ENCODE measurements around the gene EMD. TPM values are rescaled to one million over a fixed set of nuclear protein-coding genes. Genes with fewer than 3 reads are reported as not detected.
"Not testable (repeated sequence)": the region's sequence is repeated elsewhere in the genome, so short reads cannot be mapped to it uniquely, and the experiment has no call there.

Gene EMD
- total and polyA plus RNA-seq, 2 donors from 2014 or later = 79.6 to 102 TPM

DNA sequence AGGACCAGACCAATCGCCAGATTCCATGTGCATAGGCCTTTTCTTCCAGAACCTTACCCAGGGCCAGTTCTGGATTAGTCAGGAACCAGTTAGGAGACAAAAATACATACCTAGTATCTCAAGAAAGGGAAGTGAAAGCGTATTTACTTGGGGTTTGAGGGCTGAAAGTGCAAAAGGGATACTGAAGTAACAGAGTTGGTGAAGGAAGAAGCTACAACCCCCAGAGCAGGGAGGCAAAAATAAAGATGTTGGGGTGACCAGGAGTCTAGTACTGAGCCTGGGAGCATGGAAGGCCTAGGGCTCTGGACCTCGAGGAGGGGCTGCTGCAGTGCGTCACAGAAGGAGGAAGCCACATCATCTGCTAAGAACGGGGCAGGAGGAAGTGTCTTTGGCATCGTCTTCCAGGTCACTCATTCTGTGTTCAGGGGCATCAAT is 45.2 kb upstream of the EMD start:
- no peak for FAIRE-seq
- intact Hi-C loops (cut with DNase I) = no loop called here

DNA sequence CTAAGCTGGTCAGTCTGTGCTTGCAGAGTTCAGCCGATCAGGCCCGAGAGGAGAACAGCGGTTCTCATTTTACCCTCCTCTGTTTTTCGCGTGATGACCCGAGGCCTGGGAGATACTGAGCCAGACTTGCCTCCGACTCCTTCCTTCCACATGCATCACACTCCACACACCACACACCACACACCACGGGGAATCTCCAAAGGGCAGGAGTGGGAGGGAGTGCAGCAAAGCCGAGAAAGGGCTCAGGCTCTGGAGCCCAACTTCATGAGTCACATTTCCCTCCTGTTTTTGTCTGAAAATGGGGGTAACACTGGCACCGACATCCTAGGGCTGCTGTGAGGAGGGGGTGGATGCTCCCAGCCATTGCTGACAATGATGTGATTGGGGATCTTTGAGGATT is 44.6 kb upstream of the EMD start:
- no peaks in the 10 kb centered on the region for H3K36me3 ChIP-seq (ENCODE audit: control insufficient read depth in 2 of 3, insufficient read depth in 3 of 3, low read length in 3 of 3)
- no peaks in the 10 kb centered on the region for H3K27me3 ChIP-seq (ENCODE audit: control insufficient read depth, insufficient read depth, low read length)
- intact Hi-C loops (cut with DNase I) = no loop called here
- FAIRE-seq = no peak
- no peak overlapping the region for H3K9ac ChIP-seq (ENCODE audit: low read length in 3 of 3)
- no peak overlapping the region for H3K4me3 ChIP-seq (ENCODE audit: low read length in 3 of 3)
- no peak overlapping the region for H3K27ac ChIP-seq (ENCODE audit: low read depth in 2 of 2, low read length in 2 of 2)
- DNase-seq = no peak
- no peaks in the 10 kb centered on the region for H3K4me1 ChIP-seq (ENCODE audit: control insufficient read depth in 2 of 3, insufficient read depth in 2 of 3, low read depth in 1 of 3, low read length in 3 of 3)
- TF ChIP-seq, protein P1, sequence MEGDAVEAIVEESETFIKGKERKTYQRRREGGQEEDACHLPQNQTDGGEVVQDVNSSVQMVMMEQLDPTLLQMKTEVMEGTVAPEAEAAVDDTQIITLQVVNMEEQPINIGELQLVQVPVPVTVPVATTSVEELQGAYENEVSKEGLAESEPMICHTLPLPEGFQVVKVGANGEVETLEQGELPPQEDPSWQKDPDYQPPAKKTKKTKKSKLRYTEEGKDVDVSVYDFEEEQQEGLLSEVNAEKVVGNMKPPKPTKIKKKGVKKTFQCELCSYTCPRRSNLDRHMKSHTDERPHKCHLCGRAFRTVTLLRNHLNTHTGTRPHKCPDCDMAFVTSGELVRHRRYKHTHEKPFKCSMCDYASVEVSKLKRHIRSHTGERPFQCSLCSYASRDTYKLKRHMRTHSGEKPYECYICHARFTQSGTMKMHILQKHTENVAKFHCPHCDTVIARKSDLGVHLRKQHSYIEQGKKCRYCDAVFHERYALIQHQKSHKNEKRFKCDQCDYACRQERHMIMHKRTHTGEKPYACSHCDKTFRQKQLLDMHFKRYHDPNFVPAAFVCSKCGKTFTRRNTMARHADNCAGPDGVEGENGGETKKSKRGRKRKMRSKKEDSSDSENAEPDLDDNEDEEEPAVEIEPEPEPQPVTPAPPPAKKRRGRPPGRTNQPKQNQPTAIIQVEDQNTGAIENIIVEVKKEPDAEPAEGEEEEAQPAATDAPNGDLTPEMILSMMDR (IDR thresholded peaks at IDR 0.05; ENCODE audit: borderline replicate concordance, extremely low read depth, insufficient read depth) = no peak
- no peaks in the 10 kb centered on the region for H3K9me3 ChIP-seq (ENCODE audit: control insufficient read depth in 2 of 3, insufficient read depth in 1 of 3, low read length in 3 of 3)

More for the DNA sequence above, 45.2 kb upstream of the EMD start:
- no peaks in the 10 kb centered on the region for H3K9me3 ChIP-seq (ENCODE audit: control insufficient read depth in 2 of 3, insufficient read depth in 1 of 3, low read length in 3 of 3)
- no peak for DNase-seq
- H3K4me3 ChIP-seq (ENCODE audit: low read length in 3 of 3) = no peak overlapping the region
- no peaks in the 10 kb centered on the region for H3K4me1 ChIP-seq (ENCODE audit: control insufficient read depth in 2 of 3, insufficient read depth in 2 of 3, low read depth in 1 of 3, low read length in 3 of 3)
- H3K27me3 ChIP-seq (ENCODE audit: control insufficient read depth, insufficient read depth, low read length) = no peaks in the 10 kb centered on the region
- H3K27ac ChIP-seq (ENCODE audit: low read depth in 2 of 2, low read length in 2 of 2) = no peak overlapping the region
- no peak overlapping the region for H3K9ac ChIP-seq (ENCODE audit: low read length in 3 of 3)
- no peaks in the 10 kb centered on the region for H3K36me3 ChIP-seq (ENCODE audit: control insufficient read depth in 2 of 3, insufficient read depth in 3 of 3, low read length in 3 of 3)
- TF ChIP-seq, protein P1 (IDR thresholded peaks at IDR 0.05; ENCODE audit: borderline replicate concordance, extremely low read depth, insufficient read depth) = no peak

DNA sequence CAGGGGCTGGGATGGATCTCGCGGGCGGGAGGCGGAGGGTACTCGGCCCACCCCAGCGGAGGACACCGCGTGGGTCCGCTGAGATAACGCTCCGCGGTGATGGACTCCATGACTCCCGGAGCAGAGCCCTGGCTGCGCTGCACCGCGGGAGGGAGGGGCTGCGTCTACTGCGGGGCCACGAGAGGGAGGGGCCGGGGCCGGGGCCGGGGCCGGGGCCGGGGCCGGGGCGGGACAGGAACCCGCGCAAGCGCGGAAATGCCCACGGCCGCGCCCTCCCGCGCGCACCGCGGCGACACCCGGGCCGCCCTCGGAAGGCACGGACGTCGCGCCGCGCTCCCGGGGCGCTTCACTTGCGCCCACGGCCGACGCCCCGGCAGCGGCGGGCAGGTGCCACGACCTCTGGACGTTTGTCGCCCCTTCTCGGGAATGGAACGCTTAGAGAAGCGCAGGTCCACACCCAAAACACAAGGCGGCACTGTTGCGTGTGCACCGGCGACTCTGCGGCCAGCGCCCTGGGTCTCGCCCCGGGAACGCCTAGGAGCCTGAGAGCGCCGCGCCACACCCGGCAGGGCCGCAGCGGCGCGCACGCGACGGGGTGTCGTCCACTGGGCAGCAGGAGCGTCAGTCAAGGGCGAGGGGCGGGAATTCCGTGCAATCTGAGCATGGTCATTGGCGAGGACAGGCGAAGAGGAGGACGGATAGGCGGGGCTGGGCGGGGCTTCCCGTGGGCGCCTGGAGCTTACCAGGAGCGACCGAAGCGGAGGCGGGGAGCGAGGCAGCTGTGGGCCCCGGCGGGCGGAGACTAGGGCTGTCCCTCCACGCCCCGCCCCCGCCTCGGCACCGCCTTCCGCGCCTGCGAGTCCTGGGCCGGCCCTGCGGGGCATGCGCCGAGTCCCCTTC is 37.4 kb upstream of the EMD start:
- FAIRE-seq; H3K9ac ChIP-seq (ENCODE audit: low read length in 3 of 3); H3K36me3 ChIP-seq (ENCODE audit: control insufficient read depth in 2 of 3, insufficient read depth in 3 of 3, low read length in 3 of 3); H3K27ac ChIP-seq (ENCODE audit: low read depth in 2 of 2, low read length in 2 of 2); intact Hi-C loops (cut with DNase I); H3K4me1 ChIP-seq (ENCODE audit: control insufficient read depth in 2 of 3, insufficient read depth in 2 of 3, low read depth in 1 of 3, low read length in 3 of 3); H3K27me3 ChIP-seq (ENCODE audit: control insufficient read depth, insufficient read depth, low read length); H3K4me3 ChIP-seq (ENCODE audit: low read length in 3 of 3); H3K9me3 ChIP-seq (ENCODE audit: control insufficient read depth in 2 of 3, insufficient read depth in 1 of 3, low read length in 3 of 3): not testable (repeated sequence)
- DNase-seq = peak in 1 of 5 donors; percentile 25

DNA sequence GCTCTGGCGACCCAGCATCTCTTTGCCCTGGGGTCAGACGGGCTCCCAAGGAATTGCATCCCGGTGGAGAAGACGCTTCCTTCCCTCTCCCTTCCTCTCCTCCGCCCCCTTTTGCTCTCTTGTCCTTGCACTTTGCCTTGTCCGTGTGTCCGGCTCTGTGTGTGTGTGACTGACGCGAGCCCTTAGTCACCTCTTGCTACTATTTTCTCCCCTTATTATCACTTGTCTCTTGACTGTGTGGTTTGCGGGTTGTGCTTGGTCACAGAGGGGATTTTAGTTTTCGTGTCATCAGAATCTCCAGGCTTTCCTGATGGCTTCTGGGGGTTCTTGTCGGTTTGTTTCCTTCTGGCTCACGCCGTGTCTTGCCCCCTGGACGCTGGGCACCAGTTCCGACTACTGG is 36.0 kb upstream of the EMD start:
- not testable (repeated sequence) for H3K36me3 ChIP-seq (ENCODE audit: control insufficient read depth in 2 of 3, insufficient read depth in 3 of 3, low read length in 3 of 3); H3K4me3 ChIP-seq (ENCODE audit: low read length in 3 of 3)

DNA sequence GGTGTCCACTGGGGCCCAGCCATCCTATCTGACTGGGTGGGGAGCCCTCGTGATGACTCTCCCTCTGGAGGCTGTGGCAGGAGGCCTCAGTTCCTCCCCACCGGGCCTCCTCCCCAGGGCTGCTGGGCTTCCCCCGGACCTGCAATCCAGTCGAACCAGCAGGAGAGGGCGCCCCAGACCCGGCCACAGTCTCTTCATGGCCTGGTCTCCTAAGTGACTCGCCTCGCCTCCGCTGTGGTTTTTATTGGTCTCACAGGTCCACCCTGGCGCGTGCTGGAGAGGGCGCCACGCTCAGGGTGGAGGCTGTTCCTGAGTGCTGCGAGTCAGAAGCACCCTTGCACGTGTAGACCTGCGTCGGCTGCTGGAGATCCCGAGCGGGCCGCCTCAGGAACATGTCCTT is 35.5 kb upstream of the EMD start:
- H3K9me3 ChIP-seq (ENCODE audit: control insufficient read depth in 2 of 3, insufficient read depth in 1 of 3, low read length in 3 of 3); H3K27me3 ChIP-seq (ENCODE audit: control insufficient read depth, insufficient read depth, low read length); H3K36me3 ChIP-seq (ENCODE audit: control insufficient read depth in 2 of 3, insufficient read depth in 3 of 3, low read length in 3 of 3); intact Hi-C loops (cut with DNase I); H3K4me3 ChIP-seq (ENCODE audit: low read length in 3 of 3); H3K9ac ChIP-seq (ENCODE audit: low read length in 3 of 3); H3K4me1 ChIP-seq (ENCODE audit: control insufficient read depth in 2 of 3, insufficient read depth in 2 of 3, low read depth in 1 of 3, low read length in 3 of 3); DNase-seq; H3K27ac ChIP-seq (ENCODE audit: low read depth in 2 of 2, low read length in 2 of 2): not testable (repeated sequence)
- peak; percentile 80 for FAIRE-seq

More for the DNA sequence above, 36.0 kb upstream of the EMD start:
- FAIRE-seq; H3K9me3 ChIP-seq (ENCODE audit: control insufficient read depth in 2 of 3, insufficient read depth in 1 of 3, low read length in 3 of 3); DNase-seq; H3K4me1 ChIP-seq (ENCODE audit: control insufficient read depth in 2 of 3, insufficient read depth in 2 of 3, low read depth in 1 of 3, low read length in 3 of 3); H3K27me3 ChIP-seq (ENCODE audit: control insufficient read depth, insufficient read depth, low read length); H3K27ac ChIP-seq (ENCODE audit: low read depth in 2 of 2, low read length in 2 of 2); H3K9ac ChIP-seq (ENCODE audit: low read length in 3 of 3); intact Hi-C loops (cut with DNase I): not testable (repeated sequence)
